ENCODE results near the gene EML6. TPM values are rescaled to one million over a fixed set of nuclear protein-coding genes. Genes with fewer than 3 reads are reported as not detected.

Gene EML6
- total RNA-seq, 4 donors from 2014 or later = 0.63 to 9.0 (median 1.2) TPM

DNA sequence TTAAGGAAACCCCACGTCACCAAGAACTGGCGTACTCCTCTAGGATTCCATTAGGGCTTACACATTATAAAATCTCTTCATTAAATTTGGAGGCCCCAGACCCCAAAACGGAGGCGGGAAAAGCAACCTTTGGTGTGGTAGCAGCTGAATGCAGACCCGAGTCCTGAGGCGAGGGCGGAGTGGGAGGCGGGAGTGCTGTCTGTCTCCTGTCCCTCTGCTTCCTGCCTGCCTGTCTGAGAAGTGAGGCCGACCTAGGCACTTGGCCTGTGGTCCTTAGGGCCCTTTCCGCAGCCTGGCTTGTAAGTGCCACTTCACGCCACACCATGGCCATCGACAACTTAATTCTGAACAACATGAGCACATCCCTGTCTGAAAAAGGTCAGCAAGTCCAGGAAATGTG lies 224.7 kb downstream of the EML6 start:
- DNase-seq (ENCODE audit: low spot score) (no peak), ATAC-seq (ENCODE audit: low FRiP score) (no peak)
- TF ChIP-seq, protein P1, sequence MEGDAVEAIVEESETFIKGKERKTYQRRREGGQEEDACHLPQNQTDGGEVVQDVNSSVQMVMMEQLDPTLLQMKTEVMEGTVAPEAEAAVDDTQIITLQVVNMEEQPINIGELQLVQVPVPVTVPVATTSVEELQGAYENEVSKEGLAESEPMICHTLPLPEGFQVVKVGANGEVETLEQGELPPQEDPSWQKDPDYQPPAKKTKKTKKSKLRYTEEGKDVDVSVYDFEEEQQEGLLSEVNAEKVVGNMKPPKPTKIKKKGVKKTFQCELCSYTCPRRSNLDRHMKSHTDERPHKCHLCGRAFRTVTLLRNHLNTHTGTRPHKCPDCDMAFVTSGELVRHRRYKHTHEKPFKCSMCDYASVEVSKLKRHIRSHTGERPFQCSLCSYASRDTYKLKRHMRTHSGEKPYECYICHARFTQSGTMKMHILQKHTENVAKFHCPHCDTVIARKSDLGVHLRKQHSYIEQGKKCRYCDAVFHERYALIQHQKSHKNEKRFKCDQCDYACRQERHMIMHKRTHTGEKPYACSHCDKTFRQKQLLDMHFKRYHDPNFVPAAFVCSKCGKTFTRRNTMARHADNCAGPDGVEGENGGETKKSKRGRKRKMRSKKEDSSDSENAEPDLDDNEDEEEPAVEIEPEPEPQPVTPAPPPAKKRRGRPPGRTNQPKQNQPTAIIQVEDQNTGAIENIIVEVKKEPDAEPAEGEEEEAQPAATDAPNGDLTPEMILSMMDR (IDR thresholded peaks at IDR 0.05) = no peak

DNA sequence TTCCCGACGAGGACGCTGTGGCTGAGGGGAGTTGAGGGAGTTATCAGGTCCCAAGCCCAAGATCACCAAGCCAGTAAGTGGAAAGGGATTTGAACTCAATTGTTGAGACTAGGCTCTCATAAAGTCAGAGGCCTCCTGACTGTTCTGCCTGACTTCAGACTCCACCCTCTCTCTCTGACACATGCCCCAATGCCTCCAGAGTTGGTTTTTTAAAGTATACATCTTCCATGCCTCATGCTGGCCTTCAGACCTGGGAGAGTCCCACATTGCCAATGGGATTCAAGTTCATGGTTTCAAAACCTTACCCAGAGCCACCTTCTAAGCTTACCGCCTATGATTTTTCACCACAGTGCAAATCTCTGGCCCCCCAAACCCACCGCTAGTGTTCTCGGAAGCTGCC lies 226.0 kb downstream of the EML6 start:
- ATAC-seq (ENCODE audit: low FRiP score) = no peak
- no peak for DNase-seq (ENCODE audit: low spot score)
- TF ChIP-seq, protein P1 (IDR thresholded peaks at IDR 0.05) = no peak

DNA sequence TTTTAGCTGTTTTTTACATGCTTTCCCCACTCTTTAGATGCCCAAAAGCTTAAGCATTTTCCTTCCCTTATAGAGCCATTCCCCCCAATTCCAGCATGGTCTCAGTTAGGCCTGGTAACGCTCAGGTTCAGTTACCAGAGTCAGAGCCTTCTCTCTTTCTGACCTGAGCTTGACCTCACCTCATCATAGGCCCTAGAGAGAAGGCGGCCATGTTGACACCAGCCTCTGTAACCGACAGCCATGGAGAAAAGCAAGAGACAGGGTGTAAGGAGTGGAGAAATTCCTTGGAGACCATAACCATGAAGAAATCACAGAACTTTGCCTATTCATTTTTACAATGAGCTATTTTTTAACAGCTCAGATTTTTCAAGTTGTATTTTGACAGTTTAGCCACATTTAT lies 227.3 kb downstream of the EML6 start:
- ATAC-seq (ENCODE audit: low FRiP score) (no peak), DNase-seq (ENCODE audit: low spot score) (no peak)
- TF ChIP-seq, protein P1 (IDR thresholded peaks at IDR 0.05) = no peak

DNA sequence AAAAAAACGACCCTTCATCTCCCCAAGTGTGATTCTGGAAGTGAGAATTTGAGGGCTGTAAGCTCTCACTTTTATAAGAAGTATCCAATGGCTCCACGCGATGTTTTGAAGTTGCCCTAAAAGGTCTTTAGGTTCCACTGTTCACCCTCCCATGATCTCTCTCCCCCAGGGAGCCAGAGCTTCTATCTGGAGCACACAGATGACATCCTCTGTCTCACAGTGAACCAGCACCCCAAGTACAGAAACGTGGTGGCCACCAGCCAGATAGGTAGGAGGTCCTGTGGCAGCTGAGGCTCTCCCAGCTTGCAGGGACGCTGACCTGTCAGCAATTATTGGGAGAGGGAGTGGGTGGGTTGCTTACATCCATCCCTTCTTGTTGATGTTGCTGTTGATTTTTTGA lies 229.0 kb downstream of the EML6 start:
- TF ChIP-seq, protein P1 (IDR thresholded peaks at IDR 0.05) = no peak
- ATAC-seq (ENCODE audit: low FRiP score) (no peak), DNase-seq (ENCODE audit: low spot score) (no peak)

DNA sequence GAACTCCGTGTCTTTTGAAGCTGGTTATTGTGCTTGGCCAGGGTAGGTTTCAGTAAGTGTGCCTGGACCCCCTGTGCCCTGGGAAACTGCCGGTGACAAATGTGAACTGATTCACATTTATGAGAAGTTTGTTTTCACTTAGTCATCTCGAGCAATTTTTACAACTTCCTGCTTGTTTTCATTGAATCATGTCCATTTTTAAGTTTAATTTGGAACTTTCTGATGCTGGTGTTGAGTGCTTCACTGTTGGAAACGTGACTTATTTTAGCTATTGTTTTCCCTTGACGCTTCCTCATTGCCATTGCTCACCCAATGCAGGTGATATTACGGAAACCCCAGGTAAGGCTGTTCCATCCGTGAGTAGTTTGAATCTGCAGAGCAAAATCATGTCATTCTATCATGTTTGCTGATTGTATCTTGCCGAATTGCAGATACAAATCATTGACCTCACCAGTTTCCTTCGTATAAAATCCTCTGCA lies 229.6 kb downstream of the EML6 start:
- TF ChIP-seq, protein P1 (IDR thresholded peaks at IDR 0.05) = no peak
- ATAC-seq (ENCODE audit: low FRiP score) = no peak
- DNase-seq (ENCODE audit: low spot score) = no peak

DNA sequence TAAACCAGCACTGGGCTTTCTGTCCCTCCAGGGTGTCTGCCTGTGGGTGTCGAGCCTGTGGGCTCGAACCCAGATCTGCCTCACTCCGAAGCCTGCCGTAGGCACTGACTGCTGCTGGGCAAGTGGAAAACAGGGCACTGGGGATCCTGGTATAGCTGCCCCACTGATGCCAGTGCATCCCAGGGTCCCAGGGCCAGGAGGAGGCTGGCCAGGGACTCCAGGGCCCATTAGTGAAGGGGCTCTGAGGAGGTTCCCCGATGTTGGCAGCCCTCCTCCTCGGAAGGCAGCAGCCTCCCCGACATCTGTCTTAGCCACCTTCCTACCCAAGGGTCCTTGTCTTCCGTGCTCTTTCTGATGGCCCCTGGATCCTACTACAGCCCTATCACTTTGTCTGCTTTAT lies 230.7 kb downstream of the EML6 start:
- TF ChIP-seq, protein P1 (IDR thresholded peaks at IDR 0.05) = no peak
- ATAC-seq (ENCODE audit: low FRiP score) = no peak
- DNase-seq (ENCODE audit: low spot score) = no peak

DNA sequence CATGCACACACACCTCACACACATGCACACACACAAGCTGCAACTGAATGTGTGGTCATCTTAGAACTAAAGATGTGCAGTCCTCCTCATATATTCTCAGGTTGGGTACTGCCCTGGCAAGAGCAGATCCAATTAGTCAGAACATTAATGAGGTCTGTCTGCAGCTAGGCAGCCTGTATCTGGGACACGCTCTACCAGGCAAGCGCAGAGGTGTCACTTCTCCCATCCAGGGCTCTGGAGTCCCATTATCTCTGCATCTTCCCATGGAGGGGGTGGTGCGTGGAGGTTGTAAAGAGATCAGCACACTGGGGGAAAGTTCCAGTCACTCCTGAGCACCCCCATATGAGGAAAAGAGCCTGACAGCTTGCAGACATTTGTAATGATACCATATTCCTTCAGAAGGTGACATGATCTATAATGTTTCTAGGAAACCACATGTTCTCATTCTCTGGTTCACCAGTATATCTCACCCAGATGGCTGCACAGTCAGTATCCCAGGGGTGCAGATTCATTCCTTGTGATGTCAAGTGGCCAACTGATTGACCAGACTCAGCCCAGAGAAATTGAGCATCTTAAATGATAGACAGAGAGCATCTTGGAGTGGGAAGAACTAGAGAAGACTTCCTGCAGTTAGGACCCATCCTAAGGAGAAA lies 231.4 kb downstream of the EML6 start:
- TF ChIP-seq, protein P1 (IDR thresholded peaks at IDR 0.05) = no peak
- DNase-seq (ENCODE audit: low spot score) (no peak), ATAC-seq (ENCODE audit: low FRiP score) (no peak)
